ENCODE data around the gene ZNF23.

The ZNF23 gene

DNA sequence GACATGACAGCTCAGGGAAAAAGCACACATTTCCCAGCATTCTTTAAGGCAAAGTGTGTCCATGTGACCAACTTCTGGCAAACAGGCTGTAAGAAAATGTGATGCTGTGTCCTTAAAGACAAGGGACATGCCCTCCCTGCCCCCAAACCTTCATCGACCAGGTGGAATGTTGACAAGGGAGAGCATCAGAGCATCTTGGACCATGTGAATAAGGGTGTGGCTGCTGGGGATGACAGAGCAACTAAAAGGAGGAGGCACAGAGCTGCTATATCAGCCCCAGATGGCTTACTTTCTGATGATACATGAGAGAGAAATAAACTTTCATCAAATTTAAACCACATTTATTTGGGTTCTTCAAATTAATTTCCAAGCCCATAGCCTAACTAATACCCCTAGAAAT, 2.2 kb upstream of the ZNF23 start:
- DNase-seq: no peak

DNA sequence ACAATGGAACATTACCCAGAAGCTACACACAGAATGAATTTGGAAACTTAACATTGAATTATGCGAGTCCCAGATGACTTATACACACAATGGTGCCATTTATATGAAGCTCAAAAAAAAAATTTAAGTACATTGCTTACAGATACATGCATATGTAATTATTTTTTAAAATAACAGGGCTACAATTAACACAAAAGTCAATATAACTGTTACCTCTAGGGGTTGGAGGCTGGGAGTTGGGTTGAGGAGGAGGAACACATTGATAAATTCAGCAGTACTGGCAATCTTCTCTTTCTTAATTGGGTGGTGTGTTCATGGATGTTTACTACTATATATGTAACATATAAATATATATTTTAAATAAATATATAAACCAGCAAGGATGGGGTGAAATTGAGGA, 1.1 kb downstream of the ZNF23 start:
- DNase-seq: no peak

- no peak for DNase-seq
Observed at GRCh38 chr16:71460236-71460635, 1.8 kb downstream of the ZNF23 start.

GRCh38 chr16:71459510-71459909, 2.5 kb downstream of the ZNF23 start:
- no peak for DNase-seq

- no peak for DNase-seq
Observed at GRCh38 chr16:71456801-71457200, 5.2 kb downstream of the ZNF23 start.

DNA sequence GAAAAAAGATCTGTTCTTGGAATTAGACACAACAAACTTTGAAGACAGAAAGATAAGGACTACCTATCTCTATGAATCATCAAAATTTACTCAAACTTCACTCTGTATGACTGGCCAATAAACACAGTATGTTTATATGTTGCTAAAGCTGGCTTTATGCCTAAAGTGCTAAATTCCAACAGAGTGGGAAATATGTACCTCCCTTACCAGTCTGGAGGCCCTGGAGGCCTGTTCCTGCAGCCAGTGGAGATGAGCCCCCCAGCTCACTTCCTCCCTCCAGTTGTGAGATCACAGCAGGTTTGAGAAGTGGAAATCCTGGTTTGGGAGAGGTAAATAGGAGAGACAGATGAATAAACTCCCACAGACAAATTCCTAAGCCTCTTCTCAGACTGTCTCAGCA, 9.0 kb downstream of the ZNF23 start:
- no peak for DNase-seq

- no peak for DNase-seq
Observed at GRCh38 chr16:71449020-71449419, 13.0 kb downstream of the ZNF23 start.

GRCh38 chr16:71448274-71448866, 13.7 kb downstream of the ZNF23 start:
- no peak for DNase-seq

DNA sequence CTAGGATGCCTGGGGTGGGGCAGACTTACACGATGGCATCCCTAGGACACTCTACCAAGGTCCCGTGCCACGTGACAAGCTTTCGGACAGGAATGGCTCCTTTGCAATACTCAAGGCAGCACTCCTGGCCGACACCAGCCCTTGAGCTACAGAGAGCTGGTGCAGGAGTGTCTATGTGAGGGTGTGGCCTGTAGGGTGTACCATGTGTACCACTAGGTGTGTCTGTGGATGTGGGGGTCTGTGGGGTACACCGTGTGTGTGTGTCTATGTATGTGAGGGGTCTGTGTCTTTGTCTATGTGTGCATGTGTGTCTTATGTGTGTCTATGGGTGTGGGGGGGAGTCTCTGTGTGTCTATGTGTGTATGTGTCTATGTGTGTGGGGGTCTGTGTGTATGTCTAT, 18.3 kb downstream of the ZNF23 start:
- no peak for DNase-seq

DNA sequence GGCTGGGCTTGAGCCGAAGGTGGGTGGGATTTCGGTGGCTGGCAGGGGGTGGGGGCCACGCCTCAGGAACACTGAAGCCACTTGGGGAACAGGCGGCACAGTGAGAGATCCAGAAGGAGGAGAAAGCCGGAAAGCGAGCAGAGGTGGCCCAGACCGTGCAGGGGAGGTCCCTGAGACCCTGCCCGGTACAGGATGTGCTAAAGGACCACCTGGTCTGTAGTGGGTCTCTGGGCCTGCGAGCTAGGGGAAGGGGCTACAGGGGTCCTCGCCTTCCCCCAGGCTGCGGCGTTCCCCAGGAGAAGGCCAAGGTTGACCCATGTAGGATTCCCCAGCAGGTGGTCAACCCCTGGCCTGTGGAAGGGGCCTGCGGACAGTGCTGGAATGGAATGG, 20.0 kb downstream of the ZNF23 start, which contains the start of gene TLE7:
TLE7 (minus strand) TSS at position 4 of the 390 bp plus-strand sequence. CDS start 8,730 bp downstream, outside the sequence.
- DNase-seq: no peak

GRCh38 chr16:71441348-71442050, 20.5 kb downstream of the ZNF23 start:
- peak; percentile 29 to 43 for DNase-seq

- DNase-seq: peak in 1 of 2 experiments; percentile 22
Observed at GRCh38 chr16:71440669-71441347, 21.2 kb downstream of the ZNF23 start.

DNA sequence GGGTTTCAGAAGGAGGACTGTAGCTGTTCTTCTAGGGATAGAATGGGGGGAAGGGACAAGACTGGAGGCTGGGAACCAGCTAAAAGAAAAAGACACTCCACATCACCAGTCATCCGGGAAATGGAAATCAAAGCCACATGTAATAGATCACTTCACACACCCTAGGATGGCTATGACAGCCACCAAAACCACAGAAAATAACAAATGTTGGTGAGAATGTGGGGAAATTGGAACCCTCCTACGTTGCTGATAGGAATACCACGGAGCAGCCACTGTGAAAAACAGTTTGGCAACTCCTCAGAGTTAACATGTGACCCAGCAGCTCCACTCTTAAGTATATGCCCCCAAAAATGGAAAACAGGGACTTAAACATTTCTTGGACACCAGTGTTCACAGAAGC, 22.5 kb downstream of the ZNF23 start:
- DNase-seq: no peak

GRCh38 chr16:71436473-71436872, 25.6 kb downstream of the ZNF23 start:
- DNase-seq: no peak

GRCh38 chr16:71432906-71433305, 29.1 kb downstream of the ZNF23 start:
- DNase-seq: no peak

DNA sequence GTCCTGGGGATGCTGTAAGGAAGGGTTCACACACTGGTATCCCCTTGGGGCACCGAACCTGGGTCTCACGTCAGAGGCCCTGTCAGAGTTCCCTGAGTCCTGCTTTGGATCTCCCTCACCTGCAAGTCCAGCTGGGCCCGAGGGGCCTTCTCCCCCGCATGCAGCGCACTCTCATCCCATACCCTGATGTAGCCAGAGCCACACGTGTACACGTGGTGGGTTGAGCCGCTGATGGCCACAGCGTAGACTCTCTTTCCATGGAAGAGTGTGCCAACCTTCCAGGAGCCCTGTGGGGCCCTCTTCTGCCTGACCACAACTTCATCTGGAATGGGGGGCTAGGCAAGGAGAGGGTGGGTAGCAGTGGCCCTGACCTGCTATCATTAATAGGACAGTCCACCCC, 30.1 kb downstream of the ZNF23 start:
- no peak for DNase-seq

GRCh38 chr16:71431176-71431575, 30.9 kb downstream of the ZNF23 start:
- no peak for DNase-seq

DNA sequence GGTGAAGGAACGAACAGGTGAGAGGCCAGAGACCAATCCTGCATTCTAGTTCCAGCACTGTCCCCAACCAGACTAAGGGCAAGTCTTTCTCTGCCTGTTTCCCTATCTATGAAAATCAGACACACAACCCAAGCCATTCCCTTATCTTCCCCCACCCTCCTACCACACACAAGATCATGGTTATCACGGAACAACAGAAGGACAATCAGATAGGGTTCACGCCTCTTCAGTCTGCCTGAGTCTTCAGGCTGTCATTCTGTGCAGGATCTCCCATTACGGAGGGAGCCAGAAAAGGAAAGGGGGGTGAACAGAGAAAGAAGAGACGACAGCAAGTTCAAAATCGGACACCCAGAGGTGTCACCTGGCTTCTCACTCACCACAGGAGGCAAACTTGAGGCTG, 31.3 kb downstream of the ZNF23 start:
- no peak for DNase-seq

GRCh38 chr16:71429581-71429980, 32.5 kb downstream of the ZNF23 start:
- no peak for DNase-seq

GRCh38 chr16:71428883-71429282, 33.2 kb downstream of the ZNF23 start:
- no peak for DNase-seq

GRCh38 chr16:71428385-71428784, 33.7 kb downstream of the ZNF23 start:
- DNase-seq: no peak

GRCh38 chr16:71426880-71427615, 35.0 kb downstream of the ZNF23 start:
- DNase-seq: no peak

DNA sequence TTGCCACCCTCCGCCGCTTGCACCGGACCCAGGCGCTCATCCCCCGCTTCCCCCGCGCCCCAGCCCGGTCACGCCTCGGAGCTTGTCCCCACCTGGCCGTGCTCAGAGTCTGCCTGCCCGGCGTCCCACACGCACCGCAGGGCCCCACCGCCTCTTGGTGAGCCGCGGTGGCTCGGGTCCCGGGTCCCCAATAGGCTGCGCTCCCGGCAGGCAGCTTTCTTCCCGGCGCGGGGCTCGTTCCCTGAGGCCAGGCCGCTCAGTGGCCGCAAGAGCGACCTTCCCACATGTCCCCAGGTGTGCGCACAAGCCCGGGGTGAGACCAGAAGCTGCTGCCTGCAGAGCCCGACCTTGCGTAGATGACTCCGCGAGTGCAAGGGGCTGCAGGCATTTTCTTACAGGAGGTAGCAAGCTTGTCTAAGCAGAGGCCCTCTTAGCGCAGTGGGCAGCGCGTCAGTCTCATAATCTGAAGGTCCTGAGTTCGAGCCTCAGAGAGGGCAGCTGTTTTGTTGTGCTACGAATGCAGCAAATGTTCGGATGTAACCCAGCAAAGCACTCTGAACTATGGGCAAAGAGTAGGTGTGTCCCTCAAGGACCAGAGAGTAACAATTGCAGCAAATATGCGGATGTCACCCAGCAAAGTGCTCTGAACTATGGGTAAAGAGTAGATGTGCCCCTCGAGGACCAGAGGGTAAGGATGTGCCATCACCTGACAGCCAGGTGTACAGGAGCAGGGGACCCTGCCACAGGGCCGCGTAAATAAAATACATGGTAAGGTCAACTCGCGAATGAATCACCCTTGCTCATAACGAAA, 35.8 kb downstream of the ZNF23 start:
- DNase-seq: peak; percentile 29 to 40
